Hematopoietic multipotent progenitor cell (in vitro differentiated cells): ENCODE measurements around the gene DISP3. TPM values are rescaled to one million over a fixed set of nuclear protein-coding genes. Genes with fewer than 3 reads are reported as not detected.

Source experiments
- DNase-seq, 3 donors: peaks; one replicate each; pipeline ENCODE4 v3.0.0-alpha.2; 2011 to 2015; ENCODE audit warnings: low read depth in 2 of 3, low spot score in 2 of 3
- total RNA-seq: library from RNA; depleted of rRNA; stranded (reverse); fragments of >200 nt; gene quantifications from one replicate; pipeline ENCODE4 v1.2.3, GENCODE V29; 2012

Gene DISP3
- total RNA-seq, 1 donor = under 0.01 TPM

- DNase-seq = no peak
Measured at GRCh38 chr1:11458811-11459275, 20.1 kb upstream of the DISP3 start.

GRCh38 chr1:11461531-11462137, 17.3 kb upstream of the DISP3 start:
- no peak for DNase-seq

GRCh38 chr1:11462224-11462923, 16.6 kb upstream of the DISP3 start:
- no peak for DNase-seq

GRCh38 chr1:11463177-11463576, 15.8 kb upstream of the DISP3 start:
- DNase-seq = no peak

- DNase-seq = no peak
Measured at GRCh38 chr1:11465307-11465706, 13.6 kb upstream of the DISP3 start.

GRCh38 chr1:11466416-11466815, 12.5 kb upstream of the DISP3 start:
- no peak for DNase-seq

- no peak for DNase-seq
Measured at GRCh38 chr1:11468878-11469277, 10.1 kb upstream of the DISP3 start.

GRCh38 chr1:11470912-11471311, 8.0 kb upstream of the DISP3 start:
- DNase-seq = no peak

GRCh38 chr1:11471473-11471872, 7.5 kb upstream of the DISP3 start:
- no peak for DNase-seq

DNA sequence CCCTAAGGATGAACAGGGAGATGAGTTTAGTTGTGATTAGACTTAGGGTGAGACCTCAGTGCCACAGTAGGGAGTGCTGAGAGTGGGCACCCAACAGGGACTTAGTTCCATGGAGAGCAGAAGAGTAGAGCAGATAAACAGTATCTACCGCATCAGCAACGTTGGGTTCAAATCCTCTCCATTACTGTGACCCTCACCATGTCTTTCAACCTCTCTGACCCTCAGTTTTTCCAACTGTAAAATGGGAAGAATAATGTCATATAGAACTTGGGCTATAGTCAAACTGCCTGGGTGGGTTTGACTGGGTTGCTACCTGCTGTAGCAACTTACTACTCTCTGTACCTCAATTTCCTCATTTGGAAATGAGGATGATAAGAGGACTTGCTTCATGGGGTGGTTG, 6.7 kb upstream of the DISP3 start:
- DNase-seq = no peak

GRCh38 chr1:11472741-11473140, 6.2 kb upstream of the DISP3 start:
- DNase-seq = no peak

DNA sequence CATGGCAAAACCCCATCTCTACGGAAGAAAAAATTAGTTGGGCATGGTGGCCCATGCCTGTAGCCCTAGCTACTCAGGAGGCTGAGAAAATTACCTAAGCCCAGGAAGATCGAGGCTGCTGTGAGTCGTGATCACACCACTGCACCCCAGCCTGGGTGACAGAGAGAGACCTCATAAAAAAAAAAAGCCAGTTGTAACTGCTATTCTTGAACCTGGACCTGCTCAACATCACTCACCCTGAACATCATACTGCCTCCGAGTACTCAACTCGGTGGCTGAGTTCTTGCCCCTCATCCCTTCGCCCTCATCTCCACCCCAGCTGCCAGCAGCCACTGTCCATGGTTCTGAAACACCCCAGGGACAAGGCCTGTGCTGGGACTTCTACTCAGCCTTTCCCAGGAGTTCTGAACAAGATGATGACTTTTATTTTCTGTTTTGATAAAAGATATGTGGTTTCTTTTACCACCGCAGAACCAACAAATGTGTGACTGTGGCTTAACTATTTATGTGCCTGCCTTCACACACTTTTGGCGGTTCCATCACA, 5.4 kb upstream of the DISP3 start:
- peak in 2 of 3 donors; percentile 28 to 58 for DNase-seq

DNA sequence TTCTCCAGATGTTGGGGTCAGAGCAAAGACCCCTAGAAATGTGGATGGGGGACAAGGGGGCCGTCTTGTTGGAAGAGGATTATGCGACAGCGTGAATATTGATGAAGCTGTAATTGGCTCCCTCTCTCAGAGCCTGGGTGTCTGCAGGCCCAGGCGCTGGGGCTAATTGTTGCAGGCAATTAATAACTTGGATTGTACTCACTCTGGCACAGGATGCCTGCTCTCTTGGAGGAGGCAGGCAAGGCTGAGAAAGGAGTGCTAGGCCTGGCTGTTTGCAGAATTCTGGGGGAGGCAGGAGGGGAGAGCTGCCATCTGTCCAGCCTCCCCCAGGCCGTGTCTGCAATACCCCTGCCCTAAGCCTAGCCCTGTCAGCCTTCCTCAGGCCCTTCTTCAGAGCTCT, 4.1 kb upstream of the DISP3 start:
- DNase-seq = no peak

DNA sequence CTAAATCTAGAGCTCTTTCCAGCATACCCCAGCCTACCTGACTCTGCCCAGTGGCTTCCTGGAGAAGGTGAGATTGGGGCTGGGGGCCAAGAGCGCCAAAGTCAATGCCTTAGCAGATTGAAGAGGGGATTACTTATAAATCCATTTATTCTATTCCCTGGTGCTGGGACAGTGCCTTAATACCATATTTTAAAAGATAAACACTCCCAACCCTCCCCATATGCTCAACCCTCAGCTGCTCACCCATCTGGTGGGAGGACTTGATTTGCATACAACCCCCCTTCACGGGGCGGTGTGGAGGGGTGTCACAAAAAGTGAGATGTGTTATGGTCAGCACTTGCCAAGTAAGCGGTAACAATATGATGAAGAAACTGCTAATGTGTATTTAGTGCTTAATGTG, 3.2 kb upstream of the DISP3 start:
- DNase-seq = no peak

DNA sequence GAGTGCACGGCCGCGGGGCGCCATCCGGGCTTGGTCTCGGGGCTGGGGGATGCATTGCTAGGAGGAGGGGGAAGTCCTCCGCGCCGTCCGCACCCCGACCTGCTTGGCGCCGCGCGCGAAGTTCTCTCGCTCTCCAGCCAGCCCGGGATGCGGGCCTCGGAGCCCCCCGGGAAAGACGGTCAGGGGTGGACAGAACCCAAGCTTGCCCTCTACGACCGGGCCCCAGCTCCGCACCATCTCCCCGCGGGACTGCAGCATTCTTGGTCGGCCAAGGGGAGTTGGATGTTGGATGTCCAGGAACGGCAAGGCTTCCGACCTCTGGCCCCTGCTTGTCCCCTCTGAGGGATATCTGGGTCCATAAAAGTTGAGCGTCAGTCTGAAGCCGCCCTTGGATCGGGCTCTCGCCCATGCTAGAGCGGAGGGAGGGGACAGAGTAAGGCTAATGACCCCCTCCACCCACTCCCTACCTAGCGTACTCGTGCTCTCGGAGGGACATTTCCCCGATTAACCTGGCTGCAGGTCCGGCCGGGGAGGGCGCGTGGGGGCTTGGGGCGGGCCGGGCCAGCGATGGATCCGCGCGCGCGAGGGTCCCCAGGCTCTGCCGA, 522 bp downstream of the DISP3 start:
- DNase-seq = no peak

- DNase-seq = no peak
Measured at GRCh38 chr1:11481019-11481418, 2.1 kb downstream of the DISP3 start.

GRCh38 chr1:11482198-11482597, 3.2 kb downstream of the DISP3 start:
- DNase-seq = no peak

DNA sequence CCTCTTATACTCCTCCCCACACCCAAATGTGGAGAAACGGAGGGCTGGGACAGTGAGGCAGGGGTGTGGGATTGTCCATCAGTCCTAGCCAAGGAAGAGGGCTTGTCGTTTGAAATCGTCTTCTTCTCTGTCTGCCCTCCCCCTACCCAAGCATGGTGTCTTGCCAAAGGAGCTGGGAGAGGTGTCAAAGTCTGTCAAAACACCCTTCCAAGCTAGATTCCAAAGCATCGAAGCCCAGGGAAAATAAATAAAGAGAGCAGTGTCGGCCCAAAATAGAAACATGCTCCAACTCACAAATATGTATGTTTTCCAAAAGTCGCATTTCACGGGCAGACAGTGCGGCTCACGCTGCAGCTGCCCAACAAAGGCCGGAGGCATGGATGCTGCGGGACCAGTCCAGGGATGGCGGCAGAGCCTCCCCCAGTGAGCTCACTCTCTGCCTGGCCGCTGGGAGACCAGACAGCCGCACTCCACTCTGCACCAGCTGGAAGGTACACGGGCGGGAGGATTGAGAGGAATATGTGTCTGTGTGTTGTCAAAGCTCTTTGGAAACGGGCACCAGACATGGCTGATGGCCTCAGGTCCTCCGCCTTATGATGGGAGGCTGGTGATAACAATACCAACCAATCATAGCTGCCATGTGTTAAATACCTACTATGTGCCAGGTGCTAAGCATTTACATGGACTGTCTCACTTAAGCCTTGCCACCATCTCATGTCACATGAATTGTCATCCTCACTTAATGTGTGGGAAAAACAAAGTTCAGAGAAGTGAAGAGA, 3.9 kb downstream of the DISP3 start:
- DNase-seq = no peak

DNA sequence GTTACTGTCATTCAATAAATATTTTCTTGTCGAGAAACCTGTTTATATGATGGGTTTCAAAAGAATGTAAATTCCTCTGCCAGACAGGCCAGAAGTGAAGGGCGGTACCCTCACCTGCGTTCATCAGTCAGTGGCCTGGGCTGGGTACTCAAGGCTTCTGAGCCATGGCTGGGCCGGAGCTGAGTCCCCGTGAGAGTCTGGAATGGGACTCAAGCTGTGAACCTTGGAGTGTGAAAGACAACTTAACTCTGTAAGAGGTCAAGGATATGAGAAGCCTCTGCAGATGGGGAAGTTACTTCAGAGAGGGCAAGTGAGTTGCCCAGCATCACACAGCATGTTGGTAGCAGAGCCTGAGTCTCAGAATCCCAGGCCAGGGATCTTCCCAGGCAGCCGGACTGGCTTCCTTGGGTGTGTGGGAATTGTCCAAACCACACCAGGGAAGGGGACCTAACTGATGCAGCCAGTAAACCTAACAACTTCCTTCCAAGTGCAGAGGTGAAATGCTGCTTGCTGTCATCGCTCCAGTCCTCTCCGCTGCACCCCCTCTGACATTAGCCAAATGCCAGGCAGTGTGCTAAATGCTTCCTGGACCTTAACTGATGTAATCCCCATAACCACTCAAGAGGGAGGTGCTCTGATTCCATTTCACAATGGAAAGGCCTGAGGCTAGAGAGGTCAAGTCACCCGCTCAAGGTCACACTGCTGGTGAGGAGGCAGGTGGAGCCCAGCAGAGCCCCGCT, 4.8 kb downstream of the DISP3 start:
- no peak for DNase-seq

GRCh38 chr1:11484321-11484655, 5.3 kb downstream of the DISP3 start:
- DNase-seq = no peak

DNA sequence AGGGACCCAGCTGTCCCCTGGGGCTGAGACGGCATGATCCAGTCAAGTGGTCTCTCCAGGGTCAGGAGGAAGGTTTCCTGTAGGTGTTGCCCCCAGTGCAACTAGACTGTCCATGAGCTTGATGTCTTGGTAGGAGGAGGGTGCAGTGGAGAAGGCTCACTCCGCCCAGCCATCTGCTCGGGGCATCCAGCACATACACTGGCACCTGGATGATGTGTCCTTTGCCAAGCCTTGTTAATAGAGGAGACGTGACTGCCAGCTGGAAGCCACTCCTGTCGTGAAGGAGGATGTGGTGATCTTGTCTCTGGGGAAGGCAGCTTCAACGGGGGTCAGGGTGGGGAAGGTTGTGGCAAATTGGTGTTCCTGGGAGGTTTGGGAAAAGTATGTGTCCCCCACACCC, 6.2 kb downstream of the DISP3 start:
- DNase-seq = no peak
